Sigmoid colon (tissue), 7 donors: ENCODE data around the gene ADD1. TPM values are rescaled to one million over a fixed set of nuclear protein-coding genes. Genes with fewer than 3 reads are reported as not detected.

ENCODE experiments used
- DNase-seq: peaks from one replicate; pipeline ENCODE4 v3.0.0-alpha.2; 2019
- H3K27ac ChIP-seq, 4 donors: fragments of 200-600 bp; sonication (generic); one replicate each; pipeline ENCODE4 v1.5.1; 2016 to 2019; ENCODE audit warnings: mild to moderate bottlenecking in 1 of 4
- H3K27me3 ChIP-seq, 3 donors: fragments of 200-600 bp; sonication (generic); one replicate each; pipeline ENCODE4 v1.5.1; 2019; ENCODE audit warnings: mild to moderate bottlenecking in 1 of 3
- H3K36me3 ChIP-seq, 4 donors: fragments of 200-600 bp; sonication (generic); one replicate each; pipeline ENCODE4 v1.5.1; 2016 to 2019
- H3K4me1 ChIP-seq, 4 donors: fragments of 200-600 bp; sonication (generic); one replicate each; pipeline ENCODE4 v1.5.1; 2017 to 2019
- H3K4me3 ChIP-seq, 4 donors: fragments of 200-600 bp; sonication (generic); one replicate each; pipeline ENCODE4 v1.5.1; 2017 to 2019; ENCODE audit warnings: mild to moderate bottlenecking in 2 of 4, moderate library complexity in 1 of 4
- H3K9me3 ChIP-seq, 4 donors: fragments of 200-600 bp in 3 of 4; sonication (generic) in 3 of 4; one replicate each; pipeline versions ENCODE4 v1.5.1 to v1.6.1; 2013 to 2019
- CTCF ChIP-seq, 4 experiments: fragments of 450-650 bp in 3 of 4; fragments of 200-600 bp in 1 of 4; IDR thresholded peaks; one replicate each; pipeline ENCODE4 v1.5.1; 2016 to 2019; ENCODE audit warnings: antibody characterized with exemption in 4 of 4, mild to moderate bottlenecking in 3 of 4, moderate library complexity in 2 of 4
- EP300 ChIP-seq, 4 donors: sonication (generic); formaldehyde crosslinking; IDR thresholded peaks; one replicate each; pipeline ENCODE4 v1.6.1; 2017; ENCODE audit warnings: antibody characterized with exemption in 4 of 4
- POLR2A ChIP-seq, 2 donors: fragments of 450-650 bp; IDR thresholded peaks; one replicate each; pipeline ENCODE4 v1.6.1; 2016; ENCODE audit warnings: antibody characterized with exemption in 2 of 2, mild to moderate bottlenecking in 2 of 2, moderate library complexity in 2 of 2
- POLR2AphosphoS5 ChIP-seq, 4 donors: sonication (generic); formaldehyde crosslinking; IDR thresholded peaks; one replicate each; pipeline ENCODE4 v1.6.1; 2017; ENCODE audit warnings: antibody characterized with exemption in 4 of 4
- WGBS, 2 donors: extraction: QIAGEN DNeasy Blood & Tissue Kit; methylation state at CpG; one replicate each; pipeline ENCODE4 v1.1.7; 2013; 5-methylcytosine and 5-hydroxymethylcytosine counted together
- intact Hi-C: fragments of 100-400 bp; cut with DNase I; formaldehyde crosslinking; loops from one replicate; pipeline ENCODE4 v1.15.1; 2023
- polyA plus RNA-seq, 3 donors: library from polyadenylated mRNA; stranded (reverse); fragments of 200-250 nt; gene quantifications; one replicate each; pipeline ENCODE4 v1.2.3, GENCODE V29; 2013
- total RNA-seq, 4 donors: library from RNA; depleted of rRNA; stranded (reverse); fragments of >200 nt; gene quantifications; one replicate each; pipeline ENCODE4 v1.1.0, GENCODE V29; 2016
- donor health status: healthy with polysubstance abuse.
- donor health status: Bipolar disorder and iron deficiency.
- donor health status: healthy.

ADD1 gene
- total and polyA plus RNA-seq, 7 donors: 113 to 378 (median 166) TPM

- intact Hi-C loops: no loop called here
- peaks cover 0 to 53% (median 0%) of the 10 kb centered on the region in 4 donors for H3K36me3 ChIP-seq
- WGBS, 2 donors: 85 to 89% methylated on average over 14 of the region's 14 CpGs
- no peaks in the 10 kb centered on the region for H3K27me3 ChIP-seq
- no peak for TF ChIP-seq CTCF (IDR thresholded peaks at IDR 0.05)
- no peak for TF ChIP-seq POLR2AphosphoS5 (IDR thresholded peaks at IDR 0.05)
- no peak for TF ChIP-seq EP300 (IDR thresholded peaks at IDR 0.05)
- TF ChIP-seq POLR2A (IDR thresholded peaks at IDR 0.05): no peak
- no peak overlapping the region for H3K4me3 ChIP-seq
- no peak overlapping the region for H3K27ac ChIP-seq
- DNase-seq: peak; percentile 57
- H3K4me1 ChIP-seq: peaks cover 0 to 5% (median 2%) of the 10 kb centered on the region in 4 donors
- no peaks in the 10 kb centered on the region for H3K9me3 ChIP-seq
Measured at GRCh38 chr4:2823671-2824328, 19.8 kb upstream of the ADD1 start.

DNA sequence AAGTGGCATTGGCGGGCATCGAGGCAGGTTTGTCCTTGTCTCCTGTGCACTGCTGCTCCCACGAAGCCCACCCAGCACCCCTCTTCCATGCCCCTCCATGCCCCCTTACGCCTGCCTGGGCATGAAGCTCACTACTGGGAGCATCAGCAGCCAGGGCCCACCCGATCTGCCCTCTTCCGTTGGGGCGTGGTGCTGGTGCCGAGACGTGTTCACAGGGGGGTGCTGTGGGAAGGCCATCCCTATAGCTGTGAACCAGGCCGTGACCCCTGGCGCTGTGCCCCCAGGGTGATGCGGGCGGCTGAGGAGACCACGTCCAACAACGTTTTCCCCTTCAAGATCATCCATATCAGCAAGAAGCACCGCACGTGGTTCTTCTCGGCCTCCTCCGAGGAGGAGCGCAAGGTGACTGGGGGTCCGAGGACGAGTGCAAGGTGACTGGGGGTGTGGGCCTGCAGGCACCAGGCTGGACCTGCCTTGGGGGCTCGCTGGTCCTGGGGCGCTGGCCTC is 19.3 kb upstream of the ADD1 start:
- Histone ChIP-seq H3K36me3 (peaks cover 0 to 53% (median 0%) of the 10 kb centered on the region in 4 donors), H3K27me3 (no peaks in the 10 kb centered on the region), H3K27ac (no peak overlapping the region), H3K9me3 (no peaks in the 10 kb centered on the region), H3K4me3 (no peak overlapping the region), H3K4me1 (peaks cover 0 to 1% (median 0%) of the 10 kb centered on the region in 4 donors)
- DNase-seq: peak; percentile 65
- intact Hi-C loops: no loop called here
- WGBS, 2 donors: 91 to 94% methylated on average over 24 of the region's 24 CpGs
- TF ChIP-seq POLR2A (IDR thresholded peaks at IDR 0.05): no peak
- TF ChIP-seq EP300 (IDR thresholded peaks at IDR 0.05): no peak
- TF ChIP-seq POLR2AphosphoS5 (IDR thresholded peaks at IDR 0.05): no peak
- no peak for TF ChIP-seq CTCF (IDR thresholded peaks at IDR 0.05)

GRCh38 chr4:2824836-2825381 is 18.7 kb upstream of the ADD1 start:
- TF ChIP-seq POLR2A (IDR thresholded peaks at IDR 0.05) (no peak), CTCF (IDR thresholded peaks at IDR 0.05) (no peak), EP300 (IDR thresholded peaks at IDR 0.05) (no peak), POLR2AphosphoS5 (IDR thresholded peaks at IDR 0.05) (no peak)
- Histone ChIP-seq H3K27ac (no peak overlapping the region), H3K9me3 (no peaks in the 10 kb centered on the region), H3K36me3 (peaks cover 0 to 55% (median 3%) of the 10 kb centered on the region in 4 donors), H3K27me3 (no peaks in the 10 kb centered on the region), H3K4me3 (no peak overlapping the region), H3K4me1 (no peaks in the 10 kb centered on the region)
- 93 to 94% methylated on average over 17 of the region's 17 CpGs for WGBS, 2 donors
- peak; percentile 62 for DNase-seq
- intact Hi-C loops: no loop called here

DNA sequence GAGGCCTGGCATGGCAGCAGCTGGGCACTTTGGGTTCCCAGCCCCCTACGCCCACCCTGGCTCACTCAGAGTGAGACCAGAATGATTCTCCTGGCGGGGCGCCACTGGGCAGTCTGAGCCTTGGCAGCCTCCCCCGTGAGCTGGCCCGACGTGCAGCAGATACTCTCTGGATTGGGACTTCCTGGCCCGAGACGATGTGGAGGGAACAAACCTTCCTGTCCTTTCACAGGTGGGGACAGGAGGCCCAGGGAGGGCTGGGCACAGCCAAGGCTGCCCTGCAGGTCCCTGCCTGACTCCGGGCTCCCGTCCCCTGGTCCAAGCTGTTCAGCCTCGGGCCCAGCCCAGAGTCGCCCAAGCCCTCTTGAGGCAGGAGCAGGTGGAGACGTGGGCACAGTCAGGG is 17.9 kb upstream of the ADD1 start:
- Histone ChIP-seq H3K27me3 (no peaks in the 10 kb centered on the region), H3K27ac (no peak overlapping the region), H3K4me1 (no peaks in the 10 kb centered on the region), H3K4me3 (no peak overlapping the region), H3K36me3 (peaks cover 0 to 59% (median 4%) of the 10 kb centered on the region in 4 donors), H3K9me3 (no peaks in the 10 kb centered on the region)
- intact Hi-C loops: no loop called here
- TF ChIP-seq EP300 (IDR thresholded peaks at IDR 0.05) (no peak), POLR2A (IDR thresholded peaks at IDR 0.05) (no peak), CTCF (IDR thresholded peaks at IDR 0.05) (no peak), POLR2AphosphoS5 (IDR thresholded peaks at IDR 0.05) (no peak)
- 89 to 95% methylated on average over 13 of the region's 13 CpGs for WGBS, 2 donors
- DNase-seq: peak; percentile 58
